GM06990 (cell line): Measurements from ENCODE around the gene ZDHHC20.

ENCODE experiments used
- DNase-seq: peaks from one replicate; pipeline ENCODE4 v3.0.0-alpha.2; 2011; ENCODE audit not compliant: insufficient read length; ENCODE audit errors: extremely low read depth
- H3K27me3 ChIP-seq: replicated peaks from 2 replicates; pipeline ENCODE4 v1.6.0; 2011; ENCODE audit warnings: low read length; ENCODE audit not compliant: control insufficient read depth, insufficient read depth
- H3K36me3 ChIP-seq: 2 replicates; pipeline ENCODE4 v1.5.1; 2011; ENCODE audit warnings: low read length; ENCODE audit not compliant: control insufficient read depth, insufficient read depth
- H3K4me3 ChIP-seq: replicated peaks from 2 replicates; pipeline ENCODE4 v1.5.1; 2011; ENCODE audit warnings: low read depth, mild to moderate bottlenecking, control low read depth, low read length
- TF ChIP-seq, protein P1 (sequence below): IDR thresholded peaks from 2 replicates; pipeline ENCODE4 v1.5.1; 2011; ENCODE audit warnings: low read length, control low read depth, mild to moderate bottlenecking, inconsistent platforms; ENCODE audit not compliant: insufficient read depth, poor library complexity, severe bottlenecking

Gene ZDHHC20

DNA sequence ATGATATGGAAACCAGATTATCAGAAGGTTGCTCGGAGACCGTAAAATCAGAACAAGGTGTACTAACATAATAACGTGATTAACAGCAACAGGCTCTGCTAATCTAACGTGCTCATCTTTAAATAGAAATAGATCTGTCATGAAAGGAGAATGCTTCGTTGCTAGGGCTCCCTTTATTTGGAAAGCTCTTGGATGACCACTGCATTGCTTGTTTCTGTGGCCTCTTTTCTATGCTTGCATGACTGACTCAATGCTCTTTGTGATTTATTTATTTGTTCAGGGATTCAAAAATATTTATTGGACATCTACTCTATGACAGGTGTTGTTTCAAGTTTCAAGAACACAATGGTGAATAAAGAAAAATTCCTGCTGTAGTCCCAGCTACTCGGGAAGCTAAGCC, 22.3 kb upstream of the ZDHHC20 start:
- DNase-seq = no peak
- TF ChIP-seq, protein P1, sequence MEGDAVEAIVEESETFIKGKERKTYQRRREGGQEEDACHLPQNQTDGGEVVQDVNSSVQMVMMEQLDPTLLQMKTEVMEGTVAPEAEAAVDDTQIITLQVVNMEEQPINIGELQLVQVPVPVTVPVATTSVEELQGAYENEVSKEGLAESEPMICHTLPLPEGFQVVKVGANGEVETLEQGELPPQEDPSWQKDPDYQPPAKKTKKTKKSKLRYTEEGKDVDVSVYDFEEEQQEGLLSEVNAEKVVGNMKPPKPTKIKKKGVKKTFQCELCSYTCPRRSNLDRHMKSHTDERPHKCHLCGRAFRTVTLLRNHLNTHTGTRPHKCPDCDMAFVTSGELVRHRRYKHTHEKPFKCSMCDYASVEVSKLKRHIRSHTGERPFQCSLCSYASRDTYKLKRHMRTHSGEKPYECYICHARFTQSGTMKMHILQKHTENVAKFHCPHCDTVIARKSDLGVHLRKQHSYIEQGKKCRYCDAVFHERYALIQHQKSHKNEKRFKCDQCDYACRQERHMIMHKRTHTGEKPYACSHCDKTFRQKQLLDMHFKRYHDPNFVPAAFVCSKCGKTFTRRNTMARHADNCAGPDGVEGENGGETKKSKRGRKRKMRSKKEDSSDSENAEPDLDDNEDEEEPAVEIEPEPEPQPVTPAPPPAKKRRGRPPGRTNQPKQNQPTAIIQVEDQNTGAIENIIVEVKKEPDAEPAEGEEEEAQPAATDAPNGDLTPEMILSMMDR = no peak
- H3K27me3 ChIP-seq = no peaks in the 10 kb centered on the region
- H3K4me3 ChIP-seq = no peak overlapping the region
- H3K36me3 ChIP-seq = no peaks in the 10 kb centered on the region

DNA sequence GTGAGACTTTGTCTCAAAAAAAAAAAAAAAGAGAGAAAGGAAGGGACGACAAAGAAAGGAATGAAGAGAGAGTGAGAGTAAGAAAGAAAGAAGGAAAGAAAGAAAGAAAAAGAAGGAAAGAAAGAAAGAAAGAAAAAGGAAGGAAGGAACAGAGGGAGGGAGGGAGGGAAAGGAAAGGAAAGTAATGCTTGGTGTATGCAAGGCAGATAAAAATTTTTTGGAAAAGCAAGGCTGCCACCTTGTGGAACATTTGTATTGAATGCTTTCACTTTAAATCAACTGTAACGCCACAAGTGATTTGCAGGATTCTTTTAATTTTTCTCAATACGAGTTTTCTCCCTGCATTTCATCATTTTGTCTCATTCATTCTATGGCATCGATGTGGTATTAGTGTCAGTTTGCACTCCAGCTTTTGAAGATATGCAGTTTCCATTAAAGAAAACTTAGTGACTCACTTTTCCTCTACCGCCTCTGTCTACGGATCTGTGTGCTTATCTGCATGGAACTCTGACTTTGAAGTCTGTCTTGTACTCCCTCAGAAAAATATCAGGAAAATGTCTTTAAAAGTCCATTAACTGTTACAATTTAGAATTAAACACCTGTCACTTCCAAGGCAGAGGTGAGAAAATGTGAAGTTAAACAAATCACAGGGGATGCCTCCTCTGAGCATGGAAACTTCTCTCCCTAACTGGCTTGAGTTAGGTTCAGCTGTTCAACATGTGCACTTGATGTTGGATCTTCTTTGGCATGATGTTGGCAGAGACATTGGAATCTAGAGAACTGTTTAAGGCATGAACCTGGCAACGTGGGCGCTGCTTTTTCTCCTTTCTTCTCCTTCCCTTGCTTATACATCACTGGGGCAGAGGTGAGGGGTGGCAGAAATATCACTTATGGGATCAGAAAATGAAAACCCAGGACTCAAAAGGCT, 20.0 kb upstream of the ZDHHC20 start:
- Histone ChIP-seq H3K27me3 (no peaks in the 10 kb centered on the region), H3K36me3 (no peaks in the 10 kb centered on the region), H3K4me3 (no peak overlapping the region)
- no peak for DNase-seq
- TF ChIP-seq, protein P1 = peak; percentile 38

DNA sequence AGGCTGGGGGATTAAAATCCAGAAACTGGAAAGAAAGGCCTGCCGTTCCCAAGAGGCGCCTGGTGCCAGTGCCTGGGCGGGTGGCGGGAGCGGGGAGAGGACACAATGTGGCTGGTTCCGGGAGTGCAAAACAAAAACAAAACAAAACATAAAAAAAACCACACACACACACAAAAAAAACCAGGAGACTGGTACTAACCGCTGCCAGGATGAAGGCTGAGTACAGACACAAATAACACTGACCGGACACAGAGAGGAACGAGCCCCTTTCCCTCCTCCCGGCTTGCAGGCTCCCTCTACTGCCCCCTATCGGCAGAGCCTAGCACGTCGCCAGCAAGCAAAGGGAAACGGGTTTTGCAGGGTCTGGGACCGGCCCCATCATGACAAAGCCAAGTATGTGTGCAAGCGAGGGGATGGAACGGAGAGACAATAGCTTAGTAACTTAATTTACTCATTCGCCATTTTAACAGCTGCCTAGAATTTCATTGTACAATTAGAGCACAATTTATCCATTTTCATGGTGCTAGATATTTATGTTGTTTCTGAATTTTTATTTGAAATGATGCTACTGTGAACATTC, 17.9 kb upstream of the ZDHHC20 start:
- TF ChIP-seq, protein P1 = peak; percentile 97
- DNase-seq = peak; percentile 67
- Histone ChIP-seq H3K36me3 (no peaks in the 10 kb centered on the region), H3K4me3 (peak overlapping the region; percentile 55), H3K27me3 (no peaks in the 10 kb centered on the region)

DNA sequence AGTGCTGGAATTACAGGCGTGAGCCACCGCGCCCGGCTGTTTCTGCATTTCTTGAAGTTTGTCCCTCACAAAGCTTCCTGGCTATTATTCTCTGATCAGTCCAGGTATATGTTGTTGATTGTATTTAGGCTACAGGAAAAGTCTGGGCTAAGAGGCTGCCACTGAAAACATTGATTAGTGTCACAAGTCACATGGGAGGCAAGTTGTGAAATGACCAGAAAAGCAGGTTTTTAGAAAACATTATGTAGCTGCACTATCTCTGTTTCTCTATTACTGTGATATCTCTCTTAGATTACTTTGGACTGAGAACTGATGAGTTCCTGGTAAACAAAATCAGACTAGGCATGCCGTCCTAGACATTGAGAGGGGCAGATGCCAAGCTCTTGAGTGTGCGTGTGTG, 16.0 kb upstream of the ZDHHC20 start:
- TF ChIP-seq, protein P1 = no peak
- DNase-seq = no peak
- no peaks in the 10 kb centered on the region for H3K27me3 ChIP-seq
- no peak overlapping the region for H3K4me3 ChIP-seq
- H3K36me3 ChIP-seq = no peaks in the 10 kb centered on the region

DNA sequence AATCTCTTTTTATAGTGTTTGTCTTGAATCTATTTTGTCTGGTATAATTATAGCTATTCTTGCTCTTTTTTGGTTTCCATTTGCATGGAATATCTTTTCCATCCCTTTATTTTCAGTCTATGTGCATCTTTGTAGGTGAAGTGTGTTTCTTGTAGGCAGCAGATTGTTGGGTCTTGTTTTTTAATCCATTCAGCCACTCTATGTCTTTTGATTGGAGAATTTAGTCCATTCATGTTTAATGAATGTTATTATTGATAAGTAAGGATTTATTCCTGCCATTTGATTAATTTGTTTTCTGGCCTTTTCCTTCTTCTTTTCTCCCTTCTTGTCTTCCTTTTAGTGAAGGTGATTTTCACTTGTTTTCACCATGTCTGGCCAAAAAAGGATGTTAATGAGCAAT, 11.7 kb upstream of the ZDHHC20 start:
- H3K4me3 ChIP-seq = no peak overlapping the region
- DNase-seq = no peak
- H3K36me3 ChIP-seq = no peaks in the 10 kb centered on the region
- TF ChIP-seq, protein P1 = no peak
- H3K27me3 ChIP-seq = no peaks in the 10 kb centered on the region
